ENCODE data around the gene MST1. TPM values are rescaled to one million over a fixed set of nuclear protein-coding genes. Genes with fewer than 3 reads are reported as not detected.

MST1 gene
- total and polyA plus RNA-seq, 2 of the 4 experiments (the other 2 are of a cell fraction), result 1.3 to 13.0 TPM

DNA sequence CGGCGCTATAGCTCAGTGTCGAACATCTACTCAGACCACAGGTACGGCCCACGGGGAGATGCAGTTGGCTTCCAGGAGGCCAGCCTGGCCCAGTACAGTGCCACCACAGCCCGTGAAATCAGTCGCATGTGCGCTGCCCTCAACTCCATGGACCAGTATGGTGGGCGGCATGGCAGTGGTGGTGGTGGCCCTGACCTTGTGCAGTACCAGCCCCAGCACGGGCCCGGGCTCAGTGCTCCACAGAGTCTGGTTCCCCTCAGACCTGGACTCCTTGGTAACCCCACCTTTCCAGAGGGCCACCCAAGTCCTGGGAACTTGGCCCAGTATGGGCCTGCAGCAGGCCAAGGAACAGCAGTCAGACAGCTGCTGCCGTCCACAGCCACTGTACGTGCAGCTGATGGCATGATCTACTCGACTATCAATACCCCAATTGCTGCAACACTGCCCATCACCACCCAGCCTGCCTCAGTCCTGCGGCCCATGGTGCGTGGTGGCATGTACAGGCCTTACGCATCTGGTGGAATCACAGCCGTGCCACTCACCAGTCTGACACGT, 33.5 kb downstream of the MST1 start:
- no peak overlapping the region for H2BK120ac ChIP-seq (ENCODE audit: low read depth, low read length)
- H3K14ac ChIP-seq (replicated peaks; ENCODE audit: low read depth, low read length), result no peak overlapping the region
- H3K56ac ChIP-seq (ENCODE audit: extremely low read depth, insufficient read depth, low read length), result no peak overlapping the region
- H2BK5ac ChIP-seq (ENCODE audit: low read depth, low read length, poor library complexity, severe bottlenecking), result no peak overlapping the region
- H3K9me3 ChIP-seq (ENCODE audit: control insufficient read depth, insufficient read depth, low read length), result no peaks in the 10 kb centered on the region
- no peak overlapping the region for H4K5ac ChIP-seq (ENCODE audit: low read depth, low read length)
- POLR2A ChIA-PET (ENCODE audit: unreplicated experiment), result no interaction called here
- H3K36me3 ChIP-seq (ENCODE audit: control insufficient read depth, insufficient read depth, low read length), result no peaks in the 10 kb centered on the region
- H3K18ac ChIP-seq (ENCODE audit: low read depth, low read length), result no peak overlapping the region
- no peak overlapping the region for H3K4me2 ChIP-seq (ENCODE audit: low read depth, low read length)
- H4K20me1 ChIP-seq (ENCODE audit: insufficient read depth, low read length), result no peaks in the 10 kb centered on the region
- WGBS, 2 experiments (ENCODE audit: extremely low coverage in 2 of 2, insufficient read length in 1 of 2), result 78% methylated on average over 18 of the region's 19 CpGs; no CpG with 5 or more reads in 1 of the 2 experiments
- no peak overlapping the region for H2BK20ac ChIP-seq (ENCODE audit: low read depth, low read length)
- no peak overlapping the region for H3K9ac ChIP-seq (ENCODE audit: low read depth, low read length)
- H3K9me1 ChIP-seq (ENCODE audit: insufficient read depth, low read length), result no peaks in the 10 kb centered on the region
- no peak overlapping the region for H2AK9ac ChIP-seq (replicated peaks; ENCODE audit: low read depth, low read length, poor library complexity)
- no TSS peak for BruUV-seq (replicated peaks)
- H3K27me3 ChIP-seq (ENCODE audit: control insufficient read depth, insufficient read depth, low read length), result peaks cover 45% of the 10 kb centered on the region
- H3K4ac ChIP-seq (ENCODE audit: low read depth, low read length), result no peak overlapping the region
- no peak overlapping the region for H4K91ac ChIP-seq (ENCODE audit: insufficient read depth, low read depth, low read length)
- no peaks in the 10 kb centered on the region for H3K79me1 ChIP-seq (ENCODE audit: low read depth in 1 of 2, low read length in 2 of 2)
- H3K4me3 ChIP-seq (ENCODE audit: insufficient read depth, low read depth, low read length), result no peak overlapping the region
- ATAC-seq (ENCODE audit: low read depth) (no peak), DNase-seq (no peak)
- no peak overlapping the region for H4K8ac ChIP-seq (ENCODE audit: low read depth in 2 of 2, low read length in 2 of 2)
- H3K27ac ChIP-seq (ENCODE audit: insufficient read depth, low read length), result no peak overlapping the region
- no peaks in the 10 kb centered on the region for H3K4me1 ChIP-seq (ENCODE audit: control insufficient read depth, insufficient read depth, low read length)
- CTCF ChIA-PET, result no interaction called here
- dilution Hi-C loops (cut with HindIII; ENCODE audit: low sequenced_read_pairs, unreplicated experiment) (no loop called here), in situ Hi-C loops (cut with MboI; ENCODE audit: low sequenced_read_pairs) (no loop called here), intact Hi-C loops (cut with micrococcal nuclease) (no loop called here)
- H2BK15ac ChIP-seq (ENCODE audit: low read depth, low read length), result no peak overlapping the region
- TF ChIP-seq CHD1 (IDR thresholded peaks at IDR 0.05; ENCODE audit: low read depth, low read length) (no peak), RAD21 (IDR thresholded peaks at IDR 0.05; ENCODE audit: low read length) (no peak), CEBPB (IDR thresholded peaks at IDR 0.05; ENCODE audit: low read depth, low read length) (no peak), POLR2A (IDR thresholded peaks at IDR 0.05; ENCODE audit: low read depth, low read length) (no peak), BHLHE40 (IDR thresholded peaks at IDR 0.05; ENCODE audit: low read depth, low read length) (no peak), NFE2L2 (IDR thresholded peaks at IDR 0.05; ENCODE audit: low read depth, low read length) (no peak), FOS (IDR thresholded peaks at IDR 0.05; ENCODE audit: low read depth, low read length) (no peak), SMC3 (IDR thresholded peaks at IDR 0.05; ENCODE audit: low read depth, low read length) (no peak), MAFK (IDR thresholded peaks at IDR 0.05; ENCODE audit: low read depth, low read length) (no peak), RFX5 (IDR thresholded peaks at IDR 0.05; ENCODE audit: low read depth, low read length) (no peak), MAZ (IDR thresholded peaks at IDR 0.05; ENCODE audit: borderline replicate concordance, low read depth, low read length) (no peak), RCOR1 (IDR thresholded peaks at IDR 0.05; ENCODE audit: insufficient replicate concordance, low read length) (no peak), MXI1 (IDR thresholded peaks at IDR 0.05; ENCODE audit: borderline replicate concordance, low read depth, low read length) (no peak)
- TF ChIP-seq, protein P1, sequence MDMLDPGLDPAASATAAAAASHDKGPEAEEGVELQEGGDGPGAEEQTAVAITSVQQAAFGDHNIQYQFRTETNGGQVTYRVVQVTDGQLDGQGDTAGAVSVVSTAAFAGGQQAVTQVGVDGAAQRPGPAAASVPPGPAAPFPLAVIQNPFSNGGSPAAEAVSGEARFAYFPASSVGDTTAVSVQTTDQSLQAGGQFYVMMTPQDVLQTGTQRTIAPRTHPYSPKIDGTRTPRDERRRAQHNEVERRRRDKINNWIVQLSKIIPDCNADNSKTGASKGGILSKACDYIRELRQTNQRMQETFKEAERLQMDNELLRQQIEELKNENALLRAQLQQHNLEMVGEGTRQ (IDR thresholded peaks at IDR 0.05; ENCODE audit: low read depth, low read length), result no peak
- TF ChIP-seq, protein P2, sequence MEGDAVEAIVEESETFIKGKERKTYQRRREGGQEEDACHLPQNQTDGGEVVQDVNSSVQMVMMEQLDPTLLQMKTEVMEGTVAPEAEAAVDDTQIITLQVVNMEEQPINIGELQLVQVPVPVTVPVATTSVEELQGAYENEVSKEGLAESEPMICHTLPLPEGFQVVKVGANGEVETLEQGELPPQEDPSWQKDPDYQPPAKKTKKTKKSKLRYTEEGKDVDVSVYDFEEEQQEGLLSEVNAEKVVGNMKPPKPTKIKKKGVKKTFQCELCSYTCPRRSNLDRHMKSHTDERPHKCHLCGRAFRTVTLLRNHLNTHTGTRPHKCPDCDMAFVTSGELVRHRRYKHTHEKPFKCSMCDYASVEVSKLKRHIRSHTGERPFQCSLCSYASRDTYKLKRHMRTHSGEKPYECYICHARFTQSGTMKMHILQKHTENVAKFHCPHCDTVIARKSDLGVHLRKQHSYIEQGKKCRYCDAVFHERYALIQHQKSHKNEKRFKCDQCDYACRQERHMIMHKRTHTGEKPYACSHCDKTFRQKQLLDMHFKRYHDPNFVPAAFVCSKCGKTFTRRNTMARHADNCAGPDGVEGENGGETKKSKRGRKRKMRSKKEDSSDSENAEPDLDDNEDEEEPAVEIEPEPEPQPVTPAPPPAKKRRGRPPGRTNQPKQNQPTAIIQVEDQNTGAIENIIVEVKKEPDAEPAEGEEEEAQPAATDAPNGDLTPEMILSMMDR (conservative IDR thresholded peaks at IDR 0.05; ENCODE audit: low read depth, low read length), result no peak
- TF ChIP-seq, protein P3, sequence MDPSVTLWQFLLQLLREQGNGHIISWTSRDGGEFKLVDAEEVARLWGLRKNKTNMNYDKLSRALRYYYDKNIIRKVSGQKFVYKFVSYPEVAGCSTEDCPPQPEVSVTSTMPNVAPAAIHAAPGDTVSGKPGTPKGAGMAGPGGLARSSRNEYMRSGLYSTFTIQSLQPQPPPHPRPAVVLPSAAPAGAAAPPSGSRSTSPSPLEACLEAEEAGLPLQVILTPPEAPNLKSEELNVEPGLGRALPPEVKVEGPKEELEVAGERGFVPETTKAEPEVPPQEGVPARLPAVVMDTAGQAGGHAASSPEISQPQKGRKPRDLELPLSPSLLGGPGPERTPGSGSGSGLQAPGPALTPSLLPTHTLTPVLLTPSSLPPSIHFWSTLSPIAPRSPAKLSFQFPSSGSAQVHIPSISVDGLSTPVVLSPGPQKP (IDR thresholded peaks at IDR 0.05; ENCODE audit: borderline replicate concordance, low read depth, low read length), result no peak
- H2AK5ac ChIP-seq (ENCODE audit: low read depth, low read length), result no peak overlapping the region
- no peak overlapping the region for H3K23ac ChIP-seq (ENCODE audit: low read depth, low read length)
- no peak overlapping the region for H2AFZ ChIP-seq (replicated peaks; ENCODE audit: low read length, poor library complexity)
